Measurements from ENCODE around the gene TTLL10.

GRCh38 chr1:1239614-1240347 is 66.1 kb downstream of the TTLL10 start:
- TF ChIP-seq, protein P1, sequence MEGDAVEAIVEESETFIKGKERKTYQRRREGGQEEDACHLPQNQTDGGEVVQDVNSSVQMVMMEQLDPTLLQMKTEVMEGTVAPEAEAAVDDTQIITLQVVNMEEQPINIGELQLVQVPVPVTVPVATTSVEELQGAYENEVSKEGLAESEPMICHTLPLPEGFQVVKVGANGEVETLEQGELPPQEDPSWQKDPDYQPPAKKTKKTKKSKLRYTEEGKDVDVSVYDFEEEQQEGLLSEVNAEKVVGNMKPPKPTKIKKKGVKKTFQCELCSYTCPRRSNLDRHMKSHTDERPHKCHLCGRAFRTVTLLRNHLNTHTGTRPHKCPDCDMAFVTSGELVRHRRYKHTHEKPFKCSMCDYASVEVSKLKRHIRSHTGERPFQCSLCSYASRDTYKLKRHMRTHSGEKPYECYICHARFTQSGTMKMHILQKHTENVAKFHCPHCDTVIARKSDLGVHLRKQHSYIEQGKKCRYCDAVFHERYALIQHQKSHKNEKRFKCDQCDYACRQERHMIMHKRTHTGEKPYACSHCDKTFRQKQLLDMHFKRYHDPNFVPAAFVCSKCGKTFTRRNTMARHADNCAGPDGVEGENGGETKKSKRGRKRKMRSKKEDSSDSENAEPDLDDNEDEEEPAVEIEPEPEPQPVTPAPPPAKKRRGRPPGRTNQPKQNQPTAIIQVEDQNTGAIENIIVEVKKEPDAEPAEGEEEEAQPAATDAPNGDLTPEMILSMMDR (IDR thresholded peaks at IDR 0.05; ENCODE audit: insufficient read depth, low read depth, low read length), result no peak
- no peak for TF ChIP-seq EZH2 (IDR thresholded peaks at IDR 0.05; ENCODE audit: insufficient read depth, low read length)

All from astrocyte (in vitro differentiated cells and primary cell).